LoVo (cell line): ENCODE measurements around the gene TDRD1.

Experiments used
- DNase-seq: peaks from one replicate; pipeline ENCODE4 v3.0.0-alpha.2; 2016; ENCODE audit warnings: low spot score

Gene TDRD1

GRCh38 chr10:114174695-114175188 is 4.4 kb upstream of the TDRD1 start:
- no peak for DNase-seq

- DNase-seq: no peak
These were observed 3.5 kb upstream of the TDRD1 start for GRCh38 chr10:114175667-114176066.

- no peak for DNase-seq
These were observed 2.6 kb upstream of the TDRD1 start for GRCh38 chr10:114176511-114176910.

- DNase-seq: no peak
These were observed 594 bp downstream of the TDRD1 start for GRCh38 chr10:114179747-114180146.

GRCh38 chr10:114180937-114181336 is 1.8 kb downstream of the TDRD1 start:
- DNase-seq: no peak

GRCh38 chr10:114181971-114182370 is 2.8 kb downstream of the TDRD1 start:
- peak; percentile 42 for DNase-seq

- DNase-seq: no peak
These were observed 4.4 kb downstream of the TDRD1 start for GRCh38 chr10:114183563-114183962.

- DNase-seq: no peak
These were observed 5.1 kb downstream of the TDRD1 start for GRCh38 chr10:114184276-114184675.

- DNase-seq: no peak
These were observed 8.8 kb downstream of the TDRD1 start for GRCh38 chr10:114188001-114188400.

- no peak for DNase-seq
These were observed 9.7 kb downstream of the TDRD1 start for GRCh38 chr10:114188900-114189299.

- DNase-seq: no peak
These were observed 10.5 kb downstream of the TDRD1 start for GRCh38 chr10:114189700-114190099.

- DNase-seq: peak; percentile 61
These were observed 15.9 kb downstream of the TDRD1 start for GRCh38 chr10:114195079-114195478.

- no peak for DNase-seq
These were observed 20.1 kb downstream of the TDRD1 start for GRCh38 chr10:114199239-114199638.

GRCh38 chr10:114202812-114203211 is 23.7 kb downstream of the TDRD1 start:
- no peak for DNase-seq

GRCh38 chr10:114206902-114207301 is 27.7 kb downstream of the TDRD1 start:
- peak; percentile 44 for DNase-seq

GRCh38 chr10:114207349-114207748 is 28.2 kb downstream of the TDRD1 start:
- DNase-seq: no peak

- DNase-seq: no peak
These were observed 29.2 kb downstream of the TDRD1 start for GRCh38 chr10:114208351-114208750.

GRCh38 chr10:114212153-114212552 is 33.0 kb downstream of the TDRD1 start:
- DNase-seq: no peak

- no peak for DNase-seq
These were observed 35.9 kb downstream of the TDRD1 start for GRCh38 chr10:114215033-114215432.

- no peak for DNase-seq
These were observed 41.1 kb downstream of the TDRD1 start for GRCh38 chr10:114220281-114220680.

GRCh38 chr10:114221235-114221634 is 42.1 kb downstream of the TDRD1 start:
- DNase-seq: no peak

GRCh38 chr10:114223066-114223465 is 43.9 kb downstream of the TDRD1 start:
- DNase-seq: no peak

GRCh38 chr10:114228156-114228555 is 49.0 kb downstream of the TDRD1 start:
- no peak for DNase-seq

GRCh38 chr10:114232561-114233176 is 53.5 kb downstream of the TDRD1 start:
- DNase-seq: no peak
